GM18502 (cell line): ENCODE measurements around the gene WASHC2C.
"Not testable (repeated sequence)": the region's sequence is repeated elsewhere in the genome, so short reads cannot be mapped to it uniquely, and the experiment has no call there.

ENCODE experiments used
- ATAC-seq: cut with Tn5 transposase; IDR thresholded peaks from one replicate; pipeline ENCODE4 v1.9.1; 2021; ENCODE audit warnings: mild to moderate bottlenecking; ENCODE audit not compliant: unreplicated experiment, poor library complexity

WASHC2C gene

DNA sequence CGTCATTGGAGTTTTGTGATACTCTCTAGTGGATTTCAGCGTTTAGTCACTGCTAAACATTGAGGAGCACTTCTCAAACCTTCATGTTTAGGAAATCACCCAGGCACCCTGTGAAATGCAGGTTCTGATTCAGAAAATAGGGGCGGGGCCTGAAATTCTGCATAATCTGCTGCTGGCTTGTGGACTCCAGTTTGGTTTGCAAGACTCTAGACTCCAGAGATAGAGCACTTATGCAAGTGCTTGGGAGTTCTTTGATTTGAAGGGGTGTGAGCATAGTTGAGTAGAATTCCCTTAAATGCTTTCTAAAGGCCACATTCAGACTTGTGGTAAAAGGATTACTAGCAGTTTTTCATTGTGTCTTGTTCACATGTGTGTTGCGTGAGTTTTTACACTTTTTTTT is 41.3 kb downstream of the WASHC2C start:
- not testable (repeated sequence) for ATAC-seq

DNA sequence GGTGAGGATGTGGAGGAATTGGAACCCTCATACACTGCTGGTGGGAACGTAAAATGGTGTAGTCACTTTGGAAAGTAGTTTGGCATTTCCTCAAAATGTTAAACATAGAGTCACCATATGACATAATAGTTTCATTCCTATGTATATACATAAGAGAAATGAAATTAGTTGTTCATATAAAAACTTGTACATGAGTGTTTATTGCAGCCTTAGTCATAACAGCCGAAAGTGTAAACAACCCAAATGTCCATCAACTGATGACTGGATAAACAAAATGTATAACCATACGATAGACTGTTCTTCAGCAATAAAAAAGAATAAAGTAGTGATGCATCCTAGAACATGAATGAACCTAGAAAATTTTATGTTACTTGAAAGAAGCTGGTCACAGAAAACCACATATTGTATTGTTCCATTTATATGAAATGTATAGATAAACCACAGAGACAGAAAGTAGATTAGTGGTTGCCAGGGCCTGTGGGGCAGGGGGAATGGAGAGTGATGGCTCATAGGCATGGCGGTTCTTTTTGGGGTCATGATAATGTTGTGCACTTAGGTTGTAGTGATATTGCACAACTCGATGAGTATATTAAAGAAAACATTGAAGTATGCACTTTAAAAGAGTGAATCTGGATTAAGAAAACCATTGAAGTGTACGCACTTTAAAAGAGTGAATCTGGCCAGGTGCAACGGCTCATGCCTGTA is 44.8 kb downstream of the WASHC2C start:
- not testable (repeated sequence) for ATAC-seq

DNA sequence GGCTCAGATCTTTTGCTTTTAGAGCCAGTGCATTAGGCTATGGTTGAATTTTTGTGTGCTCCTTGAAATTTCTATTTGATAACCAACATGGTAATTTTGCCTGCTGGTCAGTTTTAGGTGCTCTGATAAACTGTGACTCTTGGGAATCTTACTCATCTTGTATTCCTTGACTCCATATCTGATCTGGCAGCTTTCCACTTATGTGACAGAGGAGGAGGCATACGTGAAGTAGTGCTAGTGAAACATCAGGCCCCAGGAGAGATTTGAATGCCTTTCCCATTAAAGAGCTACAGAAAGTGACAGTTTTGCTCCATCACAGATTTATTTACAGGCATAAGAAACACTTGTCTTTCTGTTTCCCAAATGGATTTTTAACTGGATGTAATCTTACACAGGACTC is 59.2 kb downstream of the WASHC2C start:
- ATAC-seq, result not testable (repeated sequence)

GRCh38 chr10:45787212-45787741 is 60.2 kb downstream of the WASHC2C start:
- ATAC-seq, result not testable (repeated sequence)

DNA sequence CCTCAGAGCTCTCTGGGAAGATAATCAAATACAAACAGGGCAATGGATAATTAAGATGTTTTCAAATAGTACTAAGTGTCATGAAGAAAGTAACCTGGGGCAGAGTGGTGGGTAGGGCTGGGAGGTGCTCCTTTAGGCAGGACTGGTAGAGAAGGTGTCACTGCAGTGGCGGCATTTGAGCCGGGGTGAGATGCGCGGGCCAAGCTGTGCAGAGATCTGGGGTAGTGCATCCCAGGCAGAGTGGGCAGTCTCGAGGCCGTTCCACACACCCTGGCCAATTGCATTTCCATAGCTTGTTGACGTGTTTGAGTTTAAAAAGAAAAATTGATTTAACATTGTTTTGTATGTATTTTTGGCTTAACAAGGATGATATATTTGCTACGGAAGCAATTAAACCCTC is 62.9 kb downstream of the WASHC2C start:
- ATAC-seq, result not testable (repeated sequence)

- ATAC-seq, result not testable (repeated sequence)
Observed at GRCh38 chr10:45790694-45791426, 63.8 kb downstream of the WASHC2C start.

DNA sequence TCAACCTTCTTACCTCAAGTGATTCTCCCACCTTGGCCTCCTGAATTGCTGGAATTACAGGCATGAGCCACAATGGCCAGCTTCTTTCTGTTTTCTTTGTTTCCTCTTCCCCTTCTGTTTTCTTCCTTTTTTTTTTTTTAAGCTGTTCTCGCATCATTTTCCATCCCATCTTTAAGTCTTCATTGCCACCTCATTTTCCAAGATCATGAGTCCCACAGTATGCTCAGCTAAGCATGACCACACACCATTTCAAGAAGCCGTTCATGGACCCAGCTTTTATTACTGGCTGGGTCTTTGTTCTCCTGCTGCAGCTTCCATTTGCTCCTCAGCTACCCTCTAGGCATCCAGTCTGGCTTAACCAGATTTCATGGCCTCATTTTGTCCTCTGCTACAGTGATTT is 67.7 kb downstream of the WASHC2C start:
- ATAC-seq, result not testable (repeated sequence)

DNA sequence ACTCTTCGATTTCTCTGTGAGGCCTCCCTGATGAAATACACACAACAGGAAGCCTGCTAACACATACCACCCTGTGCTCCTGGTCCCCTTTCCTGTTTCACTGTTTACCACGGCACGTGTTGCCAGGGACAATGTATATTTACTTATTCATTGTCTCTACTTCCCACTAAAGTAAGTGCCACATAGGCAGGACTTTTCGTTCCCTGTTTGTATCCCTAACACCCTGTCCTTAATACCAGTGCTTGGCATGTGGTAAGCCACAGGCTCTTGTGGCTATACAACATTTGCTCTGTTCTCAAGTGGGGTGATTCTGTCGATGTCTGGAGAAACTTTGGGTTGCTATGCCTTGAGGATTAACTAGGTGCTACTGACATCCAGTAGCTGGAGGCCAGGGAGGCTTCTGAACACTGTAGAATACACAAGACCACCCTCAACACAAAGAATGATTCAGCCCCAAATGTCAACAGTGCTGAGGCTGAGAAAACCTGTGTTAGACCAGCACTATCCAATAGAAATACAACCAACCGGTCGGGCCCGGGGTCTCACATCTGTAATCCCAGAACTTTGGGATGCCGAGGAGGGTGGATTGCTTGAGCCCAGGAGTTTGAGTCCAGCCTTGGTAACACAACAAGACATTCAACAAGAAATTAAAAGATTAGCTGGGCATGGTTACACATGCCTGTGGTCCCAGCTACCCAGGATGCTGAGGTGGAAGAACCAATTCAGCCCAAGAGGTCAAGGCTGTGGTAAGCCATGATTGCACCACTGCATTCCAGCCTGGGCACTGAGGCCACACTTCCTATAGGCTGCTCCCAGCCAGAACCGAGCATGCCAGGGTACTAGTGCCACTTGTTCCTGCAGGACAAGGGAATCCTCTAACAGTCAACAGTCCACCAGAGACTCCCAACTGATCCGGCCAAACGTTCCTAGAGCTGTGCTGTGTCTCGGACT is 76.3 kb downstream of the WASHC2C start:
- ATAC-seq, result not testable (repeated sequence)

- not testable (repeated sequence) for ATAC-seq
Observed at GRCh38 chr10:45804996-45805395, 77.9 kb downstream of the WASHC2C start.

DNA sequence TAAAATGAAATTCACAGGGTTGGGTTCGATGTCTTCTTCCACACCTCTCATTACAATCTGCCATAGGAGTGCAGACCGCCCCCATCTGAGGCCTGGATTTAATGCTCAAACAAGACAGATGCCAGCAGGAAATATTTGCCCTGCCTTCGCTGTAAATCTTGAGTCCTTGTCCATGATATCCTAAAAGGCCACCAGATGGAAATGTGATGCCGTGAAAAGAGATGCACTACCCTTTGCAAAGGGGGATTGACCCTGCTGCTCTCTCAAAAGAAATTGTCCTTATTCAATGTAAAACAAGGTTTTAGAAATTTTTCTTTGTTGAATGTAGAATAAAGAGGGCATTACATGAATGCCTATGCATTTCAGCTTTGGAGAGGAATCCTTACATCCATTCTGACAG is 82.8 kb downstream of the WASHC2C start:
- ATAC-seq, result no peak

GRCh38 chr10:45811075-45811474 is 84.0 kb downstream of the WASHC2C start:
- no peak for ATAC-seq

DNA sequence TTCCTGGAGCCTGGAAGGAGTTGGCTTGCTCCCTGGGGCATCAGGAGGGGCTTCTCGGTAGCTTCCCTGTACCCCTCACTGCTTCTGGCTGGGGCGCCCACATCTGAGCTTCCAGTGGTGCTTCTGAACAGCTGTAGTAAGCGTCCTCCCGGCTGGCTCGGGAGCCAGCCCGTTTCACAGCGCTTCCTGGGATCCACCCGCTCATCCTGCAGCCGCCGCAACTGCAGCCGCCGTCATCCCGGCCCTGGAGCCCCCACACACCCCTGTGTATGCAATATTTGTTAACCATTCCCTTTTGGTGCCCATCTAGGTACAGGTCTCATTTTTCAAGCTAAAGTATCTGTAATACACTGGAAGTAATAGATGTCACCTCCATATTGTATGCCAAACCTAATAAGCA is 85.9 kb downstream of the WASHC2C start:
- not testable (repeated sequence) for ATAC-seq

DNA sequence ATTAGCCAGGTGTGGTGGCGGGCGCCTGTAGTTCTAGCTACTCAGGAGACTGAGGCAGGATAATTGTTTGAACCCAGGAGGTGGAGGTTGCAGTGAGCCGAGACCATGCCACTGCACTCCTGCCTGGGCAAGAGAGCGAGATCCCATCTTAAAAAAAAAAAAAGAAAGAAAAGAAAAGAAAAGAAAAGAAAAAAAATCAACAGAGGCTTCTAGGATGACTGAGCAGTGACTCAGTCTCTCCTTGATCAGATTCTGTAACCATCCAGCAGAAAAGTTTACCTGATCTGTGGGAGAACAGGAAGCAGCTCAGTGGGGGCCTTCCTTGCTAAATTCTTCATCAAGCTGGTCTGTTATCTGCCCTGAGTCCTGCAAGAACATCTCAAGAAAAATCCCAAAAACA is 87.1 kb downstream of the WASHC2C start:
- not testable (repeated sequence) for ATAC-seq

DNA sequence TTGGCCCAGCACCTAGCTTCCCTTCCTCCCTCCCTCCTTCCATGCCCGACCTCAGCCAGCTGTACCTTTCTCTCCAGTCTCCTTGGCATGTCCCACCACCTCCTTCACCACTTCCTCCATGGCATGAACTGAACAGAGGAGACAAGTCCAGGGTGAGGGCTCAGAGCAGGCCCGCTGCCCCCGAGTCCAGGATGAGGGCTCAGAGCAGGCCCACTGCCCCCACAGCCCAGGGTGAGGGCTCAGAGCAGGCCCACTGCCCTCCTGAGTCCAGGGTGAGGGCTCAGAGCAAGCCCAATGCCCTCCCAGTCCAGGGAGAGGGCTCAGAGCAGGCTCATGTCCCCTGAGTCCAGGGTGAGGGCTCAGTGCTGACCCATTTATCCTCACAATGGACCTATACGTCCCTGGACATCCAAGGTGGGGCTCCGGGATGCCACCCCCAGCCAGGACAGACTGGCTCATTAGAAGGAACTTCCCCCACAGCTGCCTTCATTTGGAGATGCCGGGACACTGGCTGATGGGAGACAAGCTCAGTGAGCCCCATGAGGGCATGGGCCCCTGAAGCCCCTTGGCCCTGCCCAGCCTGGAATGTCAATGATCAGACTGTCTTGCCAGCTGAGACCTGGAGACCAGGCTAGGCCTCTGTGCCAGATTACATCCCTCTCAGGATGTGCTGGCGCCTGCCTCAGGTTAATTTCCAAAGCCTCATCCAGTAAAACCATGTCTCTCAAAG is 90.2 kb downstream of the WASHC2C start:
- no peak for ATAC-seq

GRCh38 chr10:45817912-45818311 is 90.8 kb downstream of the WASHC2C start:
- no peak for ATAC-seq

DNA sequence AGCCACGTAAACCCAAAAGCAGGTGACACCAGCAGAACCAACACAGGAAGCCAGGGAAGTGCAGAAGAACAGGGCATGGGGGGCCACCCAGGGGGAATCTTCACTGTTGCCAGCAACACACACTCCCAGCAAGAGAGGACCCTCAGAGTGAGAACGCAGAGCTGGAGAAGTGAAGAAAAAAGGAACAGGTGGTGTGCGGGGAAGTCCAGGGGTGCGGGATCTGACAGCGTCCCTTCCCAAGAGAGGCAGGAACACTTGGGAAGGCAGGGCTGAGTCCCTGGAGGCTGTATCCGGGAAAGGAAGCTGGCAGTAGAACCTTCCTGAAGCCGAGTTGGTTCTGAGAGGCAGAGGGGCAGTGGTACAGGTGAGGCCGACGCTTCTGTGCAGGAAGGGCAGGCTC is 92.5 kb downstream of the WASHC2C start:
- no peak for ATAC-seq

- ATAC-seq, result not testable (repeated sequence)
Observed at GRCh38 chr10:45820107-45820830, 93.2 kb downstream of the WASHC2C start.

DNA sequence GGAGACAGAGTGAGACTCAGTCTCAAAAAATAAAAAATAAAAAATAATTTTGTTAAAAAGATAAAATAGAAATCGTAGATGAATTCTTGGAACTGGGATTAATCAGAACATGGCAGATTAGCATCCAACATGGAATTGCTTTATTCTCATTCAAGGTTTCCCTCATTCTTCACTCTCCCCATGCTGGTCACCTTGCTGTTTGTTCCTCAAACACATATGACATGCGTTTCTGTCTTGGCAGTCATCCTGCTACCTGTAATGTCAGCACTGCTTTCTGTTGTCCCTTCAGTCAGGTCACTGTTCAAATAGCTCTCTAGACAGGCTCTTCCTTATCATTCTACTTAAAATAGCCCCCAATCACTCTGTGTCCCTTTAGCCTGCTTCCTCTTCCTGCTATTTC is 95.9 kb downstream of the WASHC2C start:
- ATAC-seq, result not testable (repeated sequence)
